CD14-positive monocyte (primary cell): ENCODE results near the gene SLC25A42. TPM values are rescaled to one million over a fixed set of nuclear protein-coding genes. Genes with fewer than 3 reads are reported as not detected.
A peak's percentile ranks its signal among the peaks of the same experiment; 100 is the strongest.

ENCODE experiments used
- DNase-seq, 3 donors: peaks; one replicate each; pipeline ENCODE4 v3.0.0-alpha.2; 2011 to 2022
- H2AFZ ChIP-seq: 2 replicates; pipeline ENCODE4 v1.6.0; 2012; ENCODE audit warnings: mild to moderate bottlenecking, low read depth, low read length, inconsistent platforms; ENCODE audit not compliant: insufficient read depth, poor library complexity, severe bottlenecking
- H3K27ac ChIP-seq, 2 donors: 1 replicate in 1 of 2; 2 replicates in 1 of 2; pipeline ENCODE4 v1.5.1; 2012 to 2013; ENCODE audit warnings: low read length in 2 of 2, control low read depth in 1 of 2, inconsistent platforms in 1 of 2, low read depth in 1 of 2, mild to moderate bottlenecking in 1 of 2
- H3K27me3 ChIP-seq, 2 donors: one replicate each; pipeline versions ENCODE4 v1.6.0 to v1.6.1; 2011 to 2013; ENCODE audit warnings: low read length in 2 of 2; ENCODE audit not compliant: control insufficient read depth in 2 of 2, insufficient read depth in 2 of 2
- H3K36me3 ChIP-seq, 2 donors: replicated peaks in 1 of 2; 1 replicate in 1 of 2; 2 replicates in 1 of 2; pipeline versions ENCODE4 v1.5.1 to v1.6.1; 2012 to 2013; ENCODE audit warnings: low read length in 2 of 2, control low read depth in 1 of 2, inconsistent platforms in 1 of 2, mild to moderate bottlenecking in 1 of 2; ENCODE audit not compliant: insufficient read depth in 2 of 2, control insufficient read depth in 1 of 2
- H3K4me1 ChIP-seq, 2 donors: 1 replicate in 1 of 2; 2 replicates in 1 of 2; pipeline versions ENCODE4 v1.5.1 to v1.6.1; 2012 to 2013; ENCODE audit warnings: low read length in 2 of 2, control low read depth in 1 of 2, inconsistent platforms in 1 of 2, mild to moderate bottlenecking in 1 of 2, moderate library complexity in 1 of 2; ENCODE audit not compliant: insufficient read depth in 2 of 2, control insufficient read depth in 1 of 2
- H3K4me2 ChIP-seq: replicated peaks from 2 replicates; pipeline ENCODE3; 2012; ENCODE audit warnings: low read length, moderate library complexity, mild to moderate bottlenecking; ENCODE audit not compliant: poor library complexity, severe bottlenecking; ENCODE audit errors: extremely low read depth
- H3K4me3 ChIP-seq, 3 experiments: fragments of 200-600 bp in 1 of 3; sonication (generic) in 1 of 3; replicated peaks in 1 of 3; 1 replicate in 2 of 3; 2 replicates in 1 of 3; pipeline ENCODE4 v1.5.1; 2011 to 2013; ENCODE audit warnings: low read length in 3 of 3, mild to moderate bottlenecking in 3 of 3, control low read depth in 2 of 3, low read depth in 2 of 3, inconsistent platforms in 1 of 3, moderate library complexity in 1 of 3
- H3K79me2 ChIP-seq: 2 replicates; pipeline ENCODE4 v1.6.0; 2012; ENCODE audit warnings: mild to moderate bottlenecking, control low read depth, inconsistent platforms, low read length, moderate library complexity; ENCODE audit not compliant: insufficient read depth
- H3K9ac ChIP-seq: 2 replicates; pipeline ENCODE4 v1.6.0; 2017; ENCODE audit warnings: low read length, mild to moderate bottlenecking; ENCODE audit not compliant: insufficient read depth, poor library complexity, severe bottlenecking
- H3K9me3 ChIP-seq, 2 donors: replicated peaks in 1 of 2; 1 replicate in 1 of 2; 2 replicates in 1 of 2; pipeline versions ENCODE4 v1.5.1 to v1.6.1; 2012 to 2013; ENCODE audit warnings: low read length in 2 of 2, control low read depth in 1 of 2; ENCODE audit not compliant: control insufficient read depth in 1 of 2, insufficient read depth in 1 of 2
- H4K20me1 ChIP-seq: 2 replicates; pipeline ENCODE4 v1.6.0; 2012; ENCODE audit warnings: mild to moderate bottlenecking, low read length, control low read depth, moderate library complexity; ENCODE audit not compliant: insufficient read depth
- H3K27ac Mint-ChIP-seq, 7 donors: one replicate each; pipeline ENCODE4 v1.8.0; 2020; ENCODE audit warnings: mild to moderate bottlenecking in 7 of 7, mixed read lengths in 7 of 7, moderate library complexity in 6 of 7, inconsistent platforms in 2 of 7
- H3K27me3 Mint-ChIP-seq, 3 donors: one replicate each; pipeline ENCODE4 v1.8.0; 2021 to 2022; ENCODE audit warnings: low read depth in 3 of 3, mild to moderate bottlenecking in 3 of 3, mixed read lengths in 3 of 3, moderate library complexity in 3 of 3, inconsistent platforms in 1 of 3
- H3K36me3 Mint-ChIP-seq, 2 donors: one replicate each; pipeline ENCODE4 v1.8.0; 2020; ENCODE audit warnings: mixed read lengths in 2 of 2, inconsistent platforms in 1 of 2, mild to moderate bottlenecking in 1 of 2
- H3K4me1 Mint-ChIP-seq: one replicate; pipeline ENCODE4 v1.8.0; 2020; ENCODE audit warnings: mild to moderate bottlenecking, mixed read lengths
- H3K4me3 Mint-ChIP-seq, 2 donors: one replicate each; pipeline ENCODE4 v1.8.0; 2020; ENCODE audit warnings: mild to moderate bottlenecking in 2 of 2, mixed read lengths in 2 of 2, moderate library complexity in 1 of 2
- H3K9me3 Mint-ChIP-seq, 7 donors: one replicate each; pipeline ENCODE4 v1.8.0; 2020 to 2022; ENCODE audit warnings: mixed read lengths in 7 of 7, mild to moderate bottlenecking in 6 of 7, moderate library complexity in 6 of 7, inconsistent platforms in 2 of 7
- CTCF ChIP-seq: fragments of 200-600 bp; IDR thresholded peaks from one replicate; pipeline ENCODE4 v1.8.0; 2022; ENCODE audit warnings: antibody characterized with exemption, mild to moderate bottlenecking
- WGBS: methylation state at CpG from one replicate; pipeline ENCODE4 v1.1.5; 2013; ENCODE audit warnings: missing lambda C conversion rate; ENCODE audit not compliant: insufficient coverage; 5-methylcytosine and 5-hydroxymethylcytosine counted together
- intact Hi-C, 2 donors: fragments of 100-400 bp; cut with micrococcal nuclease; formaldehyde crosslinking; loops; one replicate each; pipeline versions ENCODE4 v1.15.0 to v1.15.1; 2023
- polyA plus RNA-seq, 3 donors: library from polyadenylated mRNA; depleted of rRNA in 1 of 3; unstranded in 2 of 3; stranded (reverse) in 1 of 3; fragments of 300-500 nt in 2 of 3; fragments of >200 nt in 1 of 3; fragmentation: Illumina TruSeq in 2 of 3; gene quantifications; 1 replicate in 2 of 3; 2 replicates in 1 of 3; pipeline ENCODE4 v1.2.3, GENCODE V29; 2012 to 2021

Gene SLC25A42
- polyA plus RNA-seq, 3 donors = 0.68 to 3.1 (median 1.1) TPM

GRCh38 chr19:19083413-19084178, 19.8 kb downstream of the SLC25A42 start:
- no peak for TF ChIP-seq CTCF
- intact Hi-C loops = no loop called here
- H4K20me1 ChIP-seq = no peaks in the 10 kb centered on the region
- no peak overlapping the region for H3K27ac Mint-ChIP-seq
- H3K4me3 ChIP-seq = no peak overlapping the region
- peaks cover 2 to 5% of the 10 kb centered on the region in 2 donors for H3K4me1 ChIP-seq
- no peak overlapping the region for H3K9ac ChIP-seq
- peaks cover 13% of the 10 kb centered on the region for H3K4me1 Mint-ChIP-seq
- H3K27me3 ChIP-seq = no peaks in the 10 kb centered on the region
- H3K36me3 ChIP-seq = no peaks in the 10 kb centered on the region
- no peak overlapping the region for H3K4me3 Mint-ChIP-seq
- H3K27me3 Mint-ChIP-seq = peaks cover 0 to 3% (median 0%) of the 10 kb centered on the region in 3 donors
- no peaks in the 10 kb centered on the region for H3K9me3 Mint-ChIP-seq
- no peak for DNase-seq
- H2AFZ ChIP-seq = no peak overlapping the region
- no peaks in the 10 kb centered on the region for H3K79me2 ChIP-seq
- no peak overlapping the region for H3K27ac ChIP-seq
- peaks cover 1 to 3% of the 10 kb centered on the region in 2 donors for H3K36me3 Mint-ChIP-seq
- H3K9me3 ChIP-seq = no peaks in the 10 kb centered on the region
- 94% methylated on average over 6 of the region's 10 CpGs for WGBS
- H3K4me2 ChIP-seq = no peak overlapping the region

- no peaks in the 10 kb centered on the region for H3K79me2 ChIP-seq
- H3K27ac ChIP-seq = no peak overlapping the region
- H2AFZ ChIP-seq = no peak overlapping the region
- H3K4me2 ChIP-seq = no peak overlapping the region
- no peak overlapping the region for H3K4me3 ChIP-seq
- Mint-ChIP-seq H3K4me1 (no peaks in the 10 kb centered on the region), H3K27me3 (peaks cover 0 to 3% (median 0%) of the 10 kb centered on the region in 3 donors), H3K4me3 (no peak overlapping the region), H3K9me3 (no peaks in the 10 kb centered on the region), H3K27ac (peak overlapping the region in 1 of 7 donors; percentile 44), H3K36me3 (peaks cover 0 to 3% of the 10 kb centered on the region in 2 donors)
- H3K27me3 ChIP-seq = no peaks in the 10 kb centered on the region
- no peak for DNase-seq
- H3K9ac ChIP-seq = no peak overlapping the region
- no peaks in the 10 kb centered on the region for H3K4me1 ChIP-seq
- no peak for TF ChIP-seq CTCF
- H3K9me3 ChIP-seq = no peaks in the 10 kb centered on the region
- WGBS = 100% methylated on average over 1 of the region's 2 CpGs
- no peaks in the 10 kb centered on the region for H4K20me1 ChIP-seq
- no peaks in the 10 kb centered on the region for H3K36me3 ChIP-seq
- intact Hi-C loops = no loop called here
These were observed 23.9 kb downstream of the SLC25A42 start for GRCh38 chr19:19087676-19088075.
